OCI-LY1 (cell line): ENCODE measurements around the gene PRDM13.

Experiments
- H2AFZ ChIP-seq: fragments of 200-600 bp; sonication (generic), shearing (Covaris generic); 2 replicates; pipeline ENCODE4 v1.6.0; 2014; ENCODE audit warnings: antibody characterized with exemption, mild to moderate bottlenecking, low read length
- H3F3A ChIP-seq: fragments of 200-600 bp; sonication (generic), shearing (Covaris generic); 2 replicates; pipeline ENCODE4 v1.6.0; 2014; ENCODE audit warnings: mild to moderate bottlenecking, antibody characterized with exemption, low read length, moderate library complexity; ENCODE audit not compliant: insufficient read depth
- H3K27ac ChIP-seq: fragments of 200-600 bp; sonication (generic); 2 replicates; pipeline ENCODE4 v1.5.1; 2014; ENCODE audit warnings: low read length, mixed run types, mild to moderate bottlenecking, low read depth; ENCODE audit not compliant: poor library complexity, severe bottlenecking
- H3K27me3 ChIP-seq: fragments of 200-600 bp; sonication (generic); 2 replicates; pipeline ENCODE4 v1.6.0; 2014; ENCODE audit warnings: antibody characterized with exemption, mild to moderate bottlenecking, low read length, moderate library complexity; ENCODE audit not compliant: insufficient read depth
- H3K36me3 ChIP-seq: fragments of 200-600 bp; sonication (generic); 2 replicates; pipeline ENCODE4 v1.6.1; 2014; ENCODE audit warnings: mild to moderate bottlenecking, antibody characterized with exemption, low read length, moderate library complexity, mixed read lengths; ENCODE audit not compliant: insufficient read depth
- H3K4me1 ChIP-seq: fragments of 200-600 bp; sonication (generic); 2 replicates; pipeline ENCODE4 v1.5.1; 2014; ENCODE audit warnings: mild to moderate bottlenecking, low read length, moderate library complexity; ENCODE audit not compliant: insufficient read depth, severe bottlenecking
- H3K4me2 ChIP-seq: fragments of 200-600 bp; sonication (generic), shearing (Covaris generic); 2 replicates; pipeline ENCODE4 v1.6.1; 2014; ENCODE audit warnings: low read length
- H3K4me3 ChIP-seq: fragments of 200-600 bp; sonication (generic); 2 replicates; pipeline ENCODE4 v1.5.1; 2014; ENCODE audit warnings: low read length, low read depth, mild to moderate bottlenecking, mixed read lengths; ENCODE audit not compliant: poor library complexity, severe bottlenecking
- H3K79me2 ChIP-seq: fragments of 200-600 bp; shearing (Covaris generic); 2 replicates; pipeline ENCODE4 v1.6.1; 2016; ENCODE audit warnings: mixed run types, low read length, mixed read lengths; ENCODE audit not compliant: insufficient read depth
- H3K9ac ChIP-seq: fragments of 200-600 bp; sonication (generic), shearing (Covaris generic); 2 replicates; pipeline ENCODE4 v1.6.1; 2014; ENCODE audit warnings: mild to moderate bottlenecking, low read length, mixed read lengths
- H3K9me2 ChIP-seq: fragments of 200-600 bp; sonication (generic), shearing (Covaris generic); 2 replicates; pipeline ENCODE4 v1.6.1; 2014; ENCODE audit warnings: low read depth, mild to moderate bottlenecking, low read length, mixed read lengths
- H3K9me3 ChIP-seq: fragments of 200-600 bp; shearing (Covaris generic); 2 replicates; pipeline ENCODE4 v1.6.1; 2014; ENCODE audit warnings: low read length, mixed read lengths
- H4K20me1 ChIP-seq: fragments of 200-600 bp; sonication (generic), shearing (Covaris generic); 2 replicates; pipeline ENCODE4 v1.6.0; 2016; ENCODE audit warnings: mild to moderate bottlenecking, low read length; ENCODE audit not compliant: insufficient read depth
- CTCF ChIP-seq: fragments of 200-600 bp; sonication (generic), shearing (Covaris generic); IDR thresholded peaks from 2 replicates; pipeline ENCODE4 v1.5.1; 2017; ENCODE audit warnings: mild to moderate bottlenecking, antibody characterized with exemption, low read length, moderate library complexity, mixed read lengths
- EZH2 ChIP-seq: fragments of 200-600 bp; sonication (generic), shearing (Covaris generic); IDR thresholded peaks from 2 replicates; pipeline ENCODE4 v1.8.0; 2017; ENCODE audit warnings: borderline replicate concordance, mixed run types, mild to moderate bottlenecking, antibody characterized with exemption, low read length, moderate library complexity, mixed read lengths

The PRDM13 gene

GRCh38 chr6:99608059-99608885, 1.6 kb downstream of the PRDM13 start:
- Histone ChIP-seq H3K9me3 (no peaks in the 10 kb centered on the region), H3K9ac (no peak overlapping the region), H3K36me3 (no peaks in the 10 kb centered on the region), H2AFZ (no peak overlapping the region), H3K4me2 (no peak overlapping the region), H3K27me3 (no peaks in the 10 kb centered on the region), H3F3A (no peaks in the 10 kb centered on the region), H3K4me1 (no peaks in the 10 kb centered on the region), H3K4me3 (no peak overlapping the region), H3K9me2 (no peaks in the 10 kb centered on the region), H3K79me2 (no peaks in the 10 kb centered on the region), H3K27ac (no peak overlapping the region), H4K20me1 (no peaks in the 10 kb centered on the region)
- no peak for TF ChIP-seq CTCF
- TF ChIP-seq EZH2: no peak

- TF ChIP-seq EZH2 (no peak), CTCF (no peak)
- Histone ChIP-seq H3K9me3 (no peaks in the 10 kb centered on the region), H3F3A (no peaks in the 10 kb centered on the region), H3K79me2 (no peaks in the 10 kb centered on the region), H3K36me3 (no peaks in the 10 kb centered on the region), H3K4me3 (no peak overlapping the region), H3K9me2 (no peaks in the 10 kb centered on the region), H3K9ac (no peak overlapping the region), H3K27me3 (no peaks in the 10 kb centered on the region), H2AFZ (no peak overlapping the region), H3K4me1 (no peaks in the 10 kb centered on the region), H3K27ac (no peak overlapping the region), H3K4me2 (no peak overlapping the region), H4K20me1 (no peaks in the 10 kb centered on the region)
Measured at GRCh38 chr6:99608886-99609482, 2.4 kb downstream of the PRDM13 start.

- Histone ChIP-seq H2AFZ (no peak overlapping the region), H3K27me3 (no peaks in the 10 kb centered on the region), H3K79me2 (no peaks in the 10 kb centered on the region), H4K20me1 (no peaks in the 10 kb centered on the region), H3K9ac (no peak overlapping the region), H3K9me2 (no peaks in the 10 kb centered on the region), H3K36me3 (no peaks in the 10 kb centered on the region), H3K9me3 (no peaks in the 10 kb centered on the region), H3K4me1 (no peaks in the 10 kb centered on the region), H3K4me3 (no peak overlapping the region), H3F3A (no peaks in the 10 kb centered on the region), H3K4me2 (no peak overlapping the region), H3K27ac (no peak overlapping the region)
- TF ChIP-seq CTCF (no peak), EZH2 (no peak)
Measured at GRCh38 chr6:99609905-99610489, 3.4 kb downstream of the PRDM13 start.
